Stimulated activated CD4-positive, alpha-beta T cell treated with anti-CD3 and anti-CD28 coated beads, Interleukin-2, amount 100 ng/mL, for 24 hours (primary cell): ENCODE data around the gene SPSB3.

ENCODE experiments used
- DNase-seq, 2 donors: peaks; one replicate each; pipeline ENCODE4 v3.0.0-alpha.2; 2020

The SPSB3 gene

GRCh38 chr16:1788095-1788707 is 5.8 kb upstream of the SPSB3 start:
- DNase-seq = no peak

- DNase-seq = no peak
These were observed 5.1 kb upstream of the SPSB3 start for GRCh38 chr16:1787322-1788094.

GRCh38 chr16:1787056-1787321 is 4.6 kb upstream of the SPSB3 start:
- no peak for DNase-seq

- no peak for DNase-seq
These were observed 4.1 kb upstream of the SPSB3 start for GRCh38 chr16:1786242-1787055.

GRCh38 chr16:1785846-1786170 is 3.4 kb upstream of the SPSB3 start:
- no peak for DNase-seq

- no peak for DNase-seq
These were observed 2.8 kb upstream of the SPSB3 start for GRCh38 chr16:1784977-1785845.

GRCh38 chr16:1781758-1782407 is 488 bp downstream of the SPSB3 start:
- DNase-seq = peak; percentile 40

- no peak for DNase-seq
These were observed 1.1 kb downstream of the SPSB3 start for GRCh38 chr16:1781254-1781653.

GRCh38 chr16:1780677-1781072 is 1.7 kb downstream of the SPSB3 start:
- no peak for DNase-seq

- no peak for DNase-seq
These were observed 2.4 kb downstream of the SPSB3 start for GRCh38 chr16:1779741-1780676.

GRCh38 chr16:1779234-1779701 is 3.1 kb downstream of the SPSB3 start:
- DNase-seq = no peak

- DNase-seq = no peak
These were observed 3.9 kb downstream of the SPSB3 start for GRCh38 chr16:1778200-1779179.

- DNase-seq = no peak
These were observed 4.8 kb downstream of the SPSB3 start for GRCh38 chr16:1777375-1778199.

- DNase-seq = no peak
These were observed 5.4 kb downstream of the SPSB3 start for GRCh38 chr16:1776991-1777374.

- DNase-seq = no peak
These were observed 5.8 kb downstream of the SPSB3 start for GRCh38 chr16:1776672-1776955.

GRCh38 chr16:1775846-1776671 is 6.3 kb downstream of the SPSB3 start:
- no peak for DNase-seq

GRCh38 chr16:1775006-1775845 is 7.1 kb downstream of the SPSB3 start:
- DNase-seq = no peak

- DNase-seq = no peak
These were observed 8.0 kb downstream of the SPSB3 start for GRCh38 chr16:1774448-1774780.
